GM21423 (cell line): Measurements from ENCODE around the gene ROR2.

Experiments
- ATAC-seq: cut with Tn5 transposase; IDR thresholded peaks from one replicate; pipeline ENCODE4 v1.9.1; 2021; ENCODE audit warnings: mild to moderate bottlenecking, moderate library complexity; ENCODE audit not compliant: unreplicated experiment

ROR2 gene

GRCh38 chr9:91820126-91820750 lies 129.8 kb downstream of the ROR2 start:
- no peak for ATAC-seq

- no peak for ATAC-seq
These were observed 131.2 kb downstream of the ROR2 start for GRCh38 chr9:91818647-91819403.

- no peak for ATAC-seq
These were observed 131.8 kb downstream of the ROR2 start for GRCh38 chr9:91818225-91818585.

- ATAC-seq: no peak
These were observed 132.4 kb downstream of the ROR2 start for GRCh38 chr9:91817493-91818224.

- ATAC-seq: no peak
These were observed 132.9 kb downstream of the ROR2 start for GRCh38 chr9:91817106-91817492.

GRCh38 chr9:91816356-91816755 lies 133.7 kb downstream of the ROR2 start:
- no peak for ATAC-seq

GRCh38 chr9:91815896-91816295 lies 134.1 kb downstream of the ROR2 start:
- ATAC-seq: no peak

GRCh38 chr9:91814753-91815152 lies 135.3 kb downstream of the ROR2 start:
- no peak for ATAC-seq

GRCh38 chr9:91814201-91814600 lies 135.8 kb downstream of the ROR2 start:
- no peak for ATAC-seq

GRCh38 chr9:91813176-91813795 lies 136.7 kb downstream of the ROR2 start:
- no peak for ATAC-seq

GRCh38 chr9:91812191-91812590 lies 137.8 kb downstream of the ROR2 start:
- no peak for ATAC-seq

GRCh38 chr9:91811024-91811909 lies 138.8 kb downstream of the ROR2 start:
- ATAC-seq: no peak

GRCh38 chr9:91810286-91810905 lies 139.6 kb downstream of the ROR2 start:
- no peak for ATAC-seq

- ATAC-seq: no peak
These were observed 140.3 kb downstream of the ROR2 start for GRCh38 chr9:91809581-91810285.

- ATAC-seq: no peak
These were observed 142.3 kb downstream of the ROR2 start for GRCh38 chr9:91807643-91808246.

GRCh38 chr9:91805031-91805430 lies 145.0 kb downstream of the ROR2 start:
- no peak for ATAC-seq

GRCh38 chr9:91803970-91804752 lies 145.9 kb downstream of the ROR2 start:
- ATAC-seq: no peak
